Lower leg skin (tissue), 4 donors: Measurements from ENCODE around the gene MRPL54. TPM values are rescaled to one million over a fixed set of nuclear protein-coding genes. Genes with fewer than 3 reads are reported as not detected.
"Not testable (repeated sequence)": the region's sequence is repeated elsewhere in the genome, so short reads cannot be mapped to it uniquely, and the experiment has no call there.

Experiments used
- DNase-seq, 2 donors: peaks; one replicate each; pipeline ENCODE4 v3.0.0-alpha.2; 2019; ENCODE audit warnings: low spot score in 2 of 2
- H3K4me3 ChIP-seq: fragments of 200-600 bp; sonication (generic); 2 replicates; pipeline ENCODE4 v1.5.1; 2017; ENCODE audit warnings: mild to moderate bottlenecking, low read depth; ENCODE audit not compliant: poor library complexity, severe bottlenecking
- POLR2A ChIP-seq, 2 donors: fragments of 450-650 bp; IDR thresholded peaks; one replicate each; pipeline ENCODE4 v1.6.1; 2016 to 2017; ENCODE audit warnings: antibody characterized with exemption in 2 of 2, mild to moderate bottlenecking in 1 of 2, moderate library complexity in 1 of 2
- WGBS, 2 donors: methylation state at CpG; one replicate each; pipeline ENCODE4 v1.1.5; 2018; 5-methylcytosine and 5-hydroxymethylcytosine counted together
- intact Hi-C: fragments of 100-400 bp; cut with DNase I; formaldehyde crosslinking; loops from one replicate; pipeline ENCODE4 v1.15.0; 2023; ENCODE audit warnings: low total_unique reads
- total RNA-seq, 4 donors: library from RNA; depleted of rRNA; stranded (reverse); fragments of >200 nt; gene quantifications; one replicate each; pipeline ENCODE4 v1.1.0, GENCODE V29; 2016
- TF ChIP-seq, protein P1 (sequence below), 3 donors: fragments of 450-650 bp; IDR thresholded peaks; one replicate each; pipeline ENCODE4 v1.5.1; 2016; ENCODE audit warnings: antibody characterized with exemption in 3 of 3, mild to moderate bottlenecking in 3 of 3, moderate library complexity in 2 of 3

The MRPL54 gene
- total RNA-seq, 4 donors from 2014 or later: 45.0 to 72.8 (median 53.9) TPM

- WGBS, 2 donors: 59 to 79% methylated on average over 23 to 31 of the region's 33 CpGs
- intact Hi-C loops: no loop called here
- TF ChIP-seq, protein P1, sequence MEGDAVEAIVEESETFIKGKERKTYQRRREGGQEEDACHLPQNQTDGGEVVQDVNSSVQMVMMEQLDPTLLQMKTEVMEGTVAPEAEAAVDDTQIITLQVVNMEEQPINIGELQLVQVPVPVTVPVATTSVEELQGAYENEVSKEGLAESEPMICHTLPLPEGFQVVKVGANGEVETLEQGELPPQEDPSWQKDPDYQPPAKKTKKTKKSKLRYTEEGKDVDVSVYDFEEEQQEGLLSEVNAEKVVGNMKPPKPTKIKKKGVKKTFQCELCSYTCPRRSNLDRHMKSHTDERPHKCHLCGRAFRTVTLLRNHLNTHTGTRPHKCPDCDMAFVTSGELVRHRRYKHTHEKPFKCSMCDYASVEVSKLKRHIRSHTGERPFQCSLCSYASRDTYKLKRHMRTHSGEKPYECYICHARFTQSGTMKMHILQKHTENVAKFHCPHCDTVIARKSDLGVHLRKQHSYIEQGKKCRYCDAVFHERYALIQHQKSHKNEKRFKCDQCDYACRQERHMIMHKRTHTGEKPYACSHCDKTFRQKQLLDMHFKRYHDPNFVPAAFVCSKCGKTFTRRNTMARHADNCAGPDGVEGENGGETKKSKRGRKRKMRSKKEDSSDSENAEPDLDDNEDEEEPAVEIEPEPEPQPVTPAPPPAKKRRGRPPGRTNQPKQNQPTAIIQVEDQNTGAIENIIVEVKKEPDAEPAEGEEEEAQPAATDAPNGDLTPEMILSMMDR (IDR thresholded peaks at IDR 0.05): no peak
- no peak for TF ChIP-seq POLR2A (IDR thresholded peaks at IDR 0.05)
- H3K4me3 ChIP-seq: no peak overlapping the region
- DNase-seq: no peak
Observed at GRCh38 chr19:3808420-3809143, 46.1 kb downstream of the MRPL54 start.

DNA sequence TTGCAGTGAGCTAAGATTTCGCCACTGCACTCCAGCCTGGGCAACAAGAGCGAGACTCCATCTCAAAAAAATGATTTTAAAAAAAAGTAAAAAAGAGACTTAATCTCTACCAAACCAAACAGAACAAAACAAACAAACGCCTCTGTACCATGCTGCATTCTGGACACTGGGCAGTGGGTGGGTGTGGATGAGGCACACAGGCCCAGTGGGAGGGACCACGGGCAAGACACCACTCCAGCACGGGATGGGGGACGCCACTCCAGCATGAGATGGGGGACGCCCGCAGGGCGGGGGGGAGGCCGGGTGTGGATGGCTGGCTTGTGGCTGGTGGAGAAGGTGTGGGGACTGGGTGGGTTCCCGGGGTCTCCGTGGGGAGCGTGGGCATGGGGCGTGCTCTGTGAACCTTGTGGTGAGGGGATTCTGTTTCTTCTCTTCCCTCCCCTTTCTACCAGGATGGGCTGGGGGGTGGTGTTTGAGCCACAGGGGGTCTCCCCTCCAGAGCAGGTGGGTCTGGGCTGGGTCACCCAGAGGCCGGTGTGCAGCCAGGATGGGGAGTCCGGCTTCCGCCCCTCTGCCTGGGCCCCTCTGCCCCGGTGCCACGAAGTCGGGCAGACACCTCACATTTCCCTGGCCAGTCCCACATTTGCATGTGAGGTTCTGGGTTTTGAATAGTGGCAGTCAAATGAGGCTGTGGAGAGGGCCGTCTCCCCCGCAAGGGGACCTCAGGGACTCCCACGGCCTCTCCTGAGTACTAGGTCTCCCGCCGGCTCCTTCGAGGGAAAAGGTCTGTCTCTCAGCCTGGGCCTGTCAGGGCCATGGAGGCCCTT, 47.6 kb downstream of the MRPL54 start:
- WGBS, 2 donors: 80 to 87% methylated on average over 14 to 25 of the region's 26 CpGs
- H3K4me3 ChIP-seq: no peak overlapping the region
- TF ChIP-seq, protein P1 (IDR thresholded peaks at IDR 0.05): no peak
- no peak for TF ChIP-seq POLR2A (IDR thresholded peaks at IDR 0.05)
- no peak for DNase-seq
- intact Hi-C loops: no loop called here

- H3K4me3 ChIP-seq: no peak overlapping the region
- intact Hi-C loops: no loop called here
- no peak for DNase-seq
- TF ChIP-seq POLR2A (IDR thresholded peaks at IDR 0.05): no peak
- TF ChIP-seq, protein P1 (IDR thresholded peaks at IDR 0.05): no peak
- WGBS, 2 donors: 73 to 89% methylated on average over 33 of the region's 38 CpGs
Observed at GRCh38 chr19:3810708-3811355, 48.4 kb downstream of the MRPL54 start.

- WGBS, 2 donors: 83 to 87% methylated on average over 22 of the region's 22 CpGs
- no peak for DNase-seq
- TF ChIP-seq, protein P1 (IDR thresholded peaks at IDR 0.05): no peak
- no peak for TF ChIP-seq POLR2A (IDR thresholded peaks at IDR 0.05)
- intact Hi-C loops: no loop called here
- no peak overlapping the region for H3K4me3 ChIP-seq
Observed at GRCh38 chr19:3813473-3814392, 51.3 kb downstream of the MRPL54 start.

- intact Hi-C loops: no loop called here
- 95 to 96% methylated on average over 4 of the region's 4 CpGs for WGBS, 2 donors
- H3K4me3 ChIP-seq: no peak overlapping the region
- no peak for DNase-seq
- TF ChIP-seq POLR2A (IDR thresholded peaks at IDR 0.05): no peak
- TF ChIP-seq, protein P1 (IDR thresholded peaks at IDR 0.05): no peak
Observed at GRCh38 chr19:3814648-3815047, 52.2 kb downstream of the MRPL54 start.

- DNase-seq, intact Hi-C loops, H3K4me3 ChIP-seq: not testable (repeated sequence)
- WGBS, 2 donors: 90 to 92% methylated on average over 9 of the region's 9 CpGs
Observed at GRCh38 chr19:3816148-3816547, 53.7 kb downstream of the MRPL54 start.
